ENCODE results near the gene TTPAL.

- TF ChIP-seq EZH2phosphoT487 (IDR thresholded peaks at IDR 0.05; ENCODE audit: borderline replicate concordance, low read length): no peak
- TF ChIP-seq, protein P1, sequence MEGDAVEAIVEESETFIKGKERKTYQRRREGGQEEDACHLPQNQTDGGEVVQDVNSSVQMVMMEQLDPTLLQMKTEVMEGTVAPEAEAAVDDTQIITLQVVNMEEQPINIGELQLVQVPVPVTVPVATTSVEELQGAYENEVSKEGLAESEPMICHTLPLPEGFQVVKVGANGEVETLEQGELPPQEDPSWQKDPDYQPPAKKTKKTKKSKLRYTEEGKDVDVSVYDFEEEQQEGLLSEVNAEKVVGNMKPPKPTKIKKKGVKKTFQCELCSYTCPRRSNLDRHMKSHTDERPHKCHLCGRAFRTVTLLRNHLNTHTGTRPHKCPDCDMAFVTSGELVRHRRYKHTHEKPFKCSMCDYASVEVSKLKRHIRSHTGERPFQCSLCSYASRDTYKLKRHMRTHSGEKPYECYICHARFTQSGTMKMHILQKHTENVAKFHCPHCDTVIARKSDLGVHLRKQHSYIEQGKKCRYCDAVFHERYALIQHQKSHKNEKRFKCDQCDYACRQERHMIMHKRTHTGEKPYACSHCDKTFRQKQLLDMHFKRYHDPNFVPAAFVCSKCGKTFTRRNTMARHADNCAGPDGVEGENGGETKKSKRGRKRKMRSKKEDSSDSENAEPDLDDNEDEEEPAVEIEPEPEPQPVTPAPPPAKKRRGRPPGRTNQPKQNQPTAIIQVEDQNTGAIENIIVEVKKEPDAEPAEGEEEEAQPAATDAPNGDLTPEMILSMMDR (conservative IDR thresholded peaks at IDR 0.05; ENCODE audit: low read depth, low read length): no peak
- TF ChIP-seq EZH2 (IDR thresholded peaks at IDR 0.05; ENCODE audit: low read length, unreplicated experiment): no peak
Measured at GRCh38 chr20:44494266-44494665, 18.6 kb downstream of the TTPAL start.
